Cerebellar cortex (tissue), 1 donor: ENCODE data around the gene TLK2.

Experiments used
- DNase-seq: peaks from one replicate; pipeline ENCODE4 v3.0.0-alpha.2; 2015; ENCODE audit warnings: low spot score

The TLK2 gene

GRCh38 chr17:62628831-62629555, 150.4 kb downstream of the TLK2 start:
- no peak for DNase-seq

GRCh38 chr17:62629556-62630364, 151.1 kb downstream of the TLK2 start:
- DNase-seq, result no peak

GRCh38 chr17:62630365-62631085, 151.9 kb downstream of the TLK2 start:
- DNase-seq, result no peak

GRCh38 chr17:62631086-62631935, 152.7 kb downstream of the TLK2 start:
- no peak for DNase-seq

- DNase-seq, result no peak
Measured at GRCh38 chr17:62631936-62632924, 153.6 kb downstream of the TLK2 start.

- DNase-seq, result no peak
Measured at GRCh38 chr17:62637809-62638208, 159.2 kb downstream of the TLK2 start.

GRCh38 chr17:62641153-62641552, 162.5 kb downstream of the TLK2 start:
- no peak for DNase-seq

- DNase-seq, result no peak
Measured at GRCh38 chr17:62641951-62642350, 163.3 kb downstream of the TLK2 start.

- no peak for DNase-seq
Measured at GRCh38 chr17:62643496-62643895, 164.9 kb downstream of the TLK2 start.

- DNase-seq, result no peak
Measured at GRCh38 chr17:62644487-62645173, 166.0 kb downstream of the TLK2 start.

- no peak for DNase-seq
Measured at GRCh38 chr17:62648251-62648955, 169.8 kb downstream of the TLK2 start.

GRCh38 chr17:62648956-62649294, 170.3 kb downstream of the TLK2 start:
- DNase-seq, result no peak

- DNase-seq, result no peak
Measured at GRCh38 chr17:62649570-62649969, 170.9 kb downstream of the TLK2 start.

- DNase-seq, result no peak
Measured at GRCh38 chr17:62650587-62650986, 172.0 kb downstream of the TLK2 start.

- no peak for DNase-seq
Measured at GRCh38 chr17:62652251-62653001, 173.8 kb downstream of the TLK2 start.

GRCh38 chr17:62653002-62653825, 174.6 kb downstream of the TLK2 start:
- DNase-seq, result no peak

GRCh38 chr17:62653826-62654761, 175.5 kb downstream of the TLK2 start:
- DNase-seq, result no peak
